Tibial artery (tissue), 4 donors: Measurements from ENCODE around the gene FAM131A.
A peak's percentile ranks its signal among the peaks of the same experiment; 100 is the strongest.
"Not testable (repeated sequence)": the region's sequence is repeated elsewhere in the genome, so short reads cannot be mapped to it uniquely, and the experiment has no call there.

ENCODE experiments used
- DNase-seq, 2 donors: peaks; one replicate each; pipeline ENCODE4 v3.0.0-alpha.2; 2019
- H3K27ac ChIP-seq, 2 donors: fragments of 200-600 bp; sonication (generic) in 1 of 2; 1 replicate in 1 of 2; 2 replicates in 1 of 2; pipeline ENCODE4 v1.5.1; 2018 to 2019; ENCODE audit warnings: mild to moderate bottlenecking in 1 of 2
- H3K27me3 ChIP-seq, 2 donors: fragments of 200-600 bp; sonication (generic) in 1 of 2; one replicate each; pipeline versions ENCODE4 v1.5.1 to v1.6.0; 2016 to 2019
- H3K36me3 ChIP-seq, 3 donors: fragments of 200-600 bp; sonication (generic) in 2 of 3; one replicate each; pipeline ENCODE4 v1.5.1; 2016 to 2019; ENCODE audit warnings: mild to moderate bottlenecking in 2 of 3
- H3K4me1 ChIP-seq, 4 donors: fragments of 200-600 bp; sonication (generic) in 2 of 4; 1 replicate in 3 of 4; 2 replicates in 1 of 4; pipeline ENCODE4 v1.5.1; 2016 to 2019
- H3K4me3 ChIP-seq, 2 donors: fragments of 200-600 bp; sonication (generic) in 1 of 2; 1 replicate in 1 of 2; 2 replicates in 1 of 2; pipeline ENCODE4 v1.5.1; 2018 to 2019; ENCODE audit warnings: mild to moderate bottlenecking in 2 of 2
- H3K9me3 ChIP-seq, 3 donors: fragments of 200-600 bp; sonication (generic) in 1 of 3; one replicate each; pipeline ENCODE4 v1.5.1; 2016 to 2019
- CTCF ChIP-seq, 2 experiments: fragments of 200-600 bp in 1 of 2; fragments of 450-650 bp in 1 of 2; IDR thresholded peaks; one replicate each; pipeline ENCODE4 v1.5.1; 2017 to 2019; ENCODE audit warnings: antibody characterized with exemption in 2 of 2, mild to moderate bottlenecking in 1 of 2, moderate library complexity in 1 of 2
- intact Hi-C: fragments of 100-400 bp; cut with DNase I; formaldehyde crosslinking; loops from one replicate; pipeline ENCODE4 v1.15.0; 2023; ENCODE audit warnings: low total_unique reads

Gene FAM131A

DNA sequence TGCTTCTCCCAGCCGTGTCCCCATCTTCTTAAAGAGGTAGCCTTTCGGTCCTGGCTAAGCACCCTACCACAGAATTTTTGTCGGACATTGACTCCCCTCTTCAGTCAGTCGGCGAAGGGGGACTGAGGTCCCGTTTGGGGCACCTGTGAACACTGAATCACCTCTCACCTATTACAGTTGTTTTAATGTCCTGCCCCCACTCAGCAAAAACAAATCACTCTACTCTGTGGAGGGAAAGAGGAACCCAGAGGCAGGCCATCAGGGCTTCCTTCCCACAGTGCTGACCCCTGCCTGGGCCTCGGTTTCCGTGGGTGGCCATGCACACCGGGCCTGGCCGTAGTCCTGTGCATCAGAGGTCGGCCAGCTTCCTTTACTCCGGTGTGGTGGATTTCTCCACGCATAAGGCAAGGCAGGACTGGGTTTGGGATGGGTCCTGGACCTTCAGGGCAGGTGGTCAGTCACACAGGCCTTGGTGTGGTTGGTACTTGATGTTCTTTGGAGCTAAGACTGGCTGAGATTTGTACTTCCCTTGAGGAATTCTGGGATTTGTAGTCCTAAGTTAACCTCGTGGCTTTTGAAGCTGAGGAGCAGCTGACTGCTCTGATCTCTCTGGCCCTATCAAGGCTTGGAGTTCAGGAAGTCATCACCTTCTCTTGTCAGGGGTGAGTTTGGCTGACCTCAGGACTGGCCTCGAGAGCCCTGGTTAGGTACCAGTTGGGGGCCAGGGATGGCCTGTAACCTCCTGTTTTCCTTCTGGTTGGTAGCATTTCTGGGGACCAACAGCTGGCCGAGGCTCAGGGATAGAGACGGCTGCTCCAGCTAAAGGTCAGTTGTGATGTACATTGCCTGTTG lies 627 bp upstream of the FAM131A start:
- H3K27me3 ChIP-seq, result no peaks in the 10 kb centered on the region
- DNase-seq, result peak; percentile 35 to 77
- peaks cover 0 to 39% (median 27%) of the 10 kb centered on the region in 4 donors for H3K4me1 ChIP-seq
- no peak for TF ChIP-seq CTCF (IDR thresholded peaks at IDR 0.05)
- H3K27ac ChIP-seq, result peak overlapping the region; percentile 97 to 98
- no peaks in the 10 kb centered on the region for H3K9me3 ChIP-seq
- peak overlapping the region; percentile 90 to 94 for H3K4me3 ChIP-seq
- intact Hi-C loops, result loop anchor here (1.0 to 2.0 kb wide), 2 partner anchors 21 to 26 kb away; no protein-coding TSS in a partner anchor
- H3K36me3 ChIP-seq, result peaks cover 29 to 42% (median 40%) of the 10 kb centered on the region in 3 donors

DNA sequence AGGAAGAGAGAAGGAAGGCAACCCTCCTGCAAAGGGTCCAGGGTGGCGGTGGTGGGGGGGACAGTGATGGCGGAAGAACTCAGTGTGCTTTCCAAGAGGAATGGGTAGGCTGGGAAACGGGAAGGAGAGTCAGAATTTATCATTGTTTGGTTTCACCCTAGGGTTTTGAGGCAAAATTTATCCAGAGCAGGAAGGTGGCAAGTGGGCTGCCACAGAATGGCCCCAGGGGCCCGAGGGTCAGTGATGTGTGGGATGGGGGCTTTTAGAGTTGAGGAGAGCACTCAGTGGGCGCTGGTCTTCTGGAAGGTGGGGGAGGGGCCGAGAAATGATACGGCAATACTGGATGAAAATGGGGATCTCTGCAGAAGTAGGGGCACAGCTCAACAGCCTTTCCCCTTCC lies 581 bp downstream of the FAM131A start:
- peaks cover 0 to 39% (median 27%) of the 10 kb centered on the region in 4 donors for H3K4me1 ChIP-seq
- intact Hi-C loops, result loop anchor here (2.0 kb wide), 2 partner anchors 25 to 39 kb away; partner anchors contain the start of gene PSMD2
- no peaks in the 10 kb centered on the region for H3K27me3 ChIP-seq
- H3K4me3 ChIP-seq, result peak overlapping the region; percentile 90 to 94
- H3K27ac ChIP-seq, result peak overlapping the region; percentile 97 to 98
- no peak for TF ChIP-seq CTCF (IDR thresholded peaks at IDR 0.05)
- DNase-seq, result no peak
- H3K36me3 ChIP-seq, result peaks cover 29 to 42% (median 40%) of the 10 kb centered on the region in 3 donors
- H3K9me3 ChIP-seq, result no peaks in the 10 kb centered on the region

DNA sequence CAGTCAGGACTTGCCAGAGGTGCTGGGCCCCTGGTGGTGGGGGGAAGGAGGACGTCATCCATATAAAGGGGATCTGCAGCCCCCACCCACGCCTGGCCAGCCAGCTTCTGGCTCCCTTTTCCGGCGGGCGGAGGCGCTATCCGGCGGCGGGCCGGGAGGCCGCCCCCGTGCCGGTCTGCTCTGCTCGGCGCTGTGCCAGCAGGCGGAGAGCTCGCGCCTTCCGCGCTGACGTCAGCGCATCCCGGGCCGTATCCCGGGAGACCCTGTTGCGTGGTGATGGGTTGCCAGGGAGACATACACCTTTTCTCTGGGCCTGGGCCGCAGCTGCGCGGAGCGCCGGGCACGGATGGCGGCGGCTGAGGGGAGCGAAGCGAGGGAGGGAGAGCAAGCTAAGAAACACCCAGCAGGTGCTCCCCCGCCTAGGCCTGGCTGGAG lies 1.1 kb downstream of the FAM131A start:
- intact Hi-C loops, result loop anchor here (2.0 kb wide), 1 partner anchor 40 kb away; the partner anchor contains the start of gene PSMD2
- Histone ChIP-seq H3K9me3 (no peaks in the 10 kb centered on the region), H3K27ac (peak overlapping the region; percentile 97 to 98), H3K36me3 (peaks cover 31 to 42% (median 40%) of the 10 kb centered on the region in 3 donors), H3K4me1 (peaks cover 0 to 39% (median 27%) of the 10 kb centered on the region in 4 donors), H3K27me3 (no peaks in the 10 kb centered on the region), H3K4me3 (peak overlapping the region; percentile 90 to 94)
- peak; percentile 83 to 96 for DNase-seq
- TF ChIP-seq CTCF (IDR thresholded peaks at IDR 0.05), result no peak

DNA sequence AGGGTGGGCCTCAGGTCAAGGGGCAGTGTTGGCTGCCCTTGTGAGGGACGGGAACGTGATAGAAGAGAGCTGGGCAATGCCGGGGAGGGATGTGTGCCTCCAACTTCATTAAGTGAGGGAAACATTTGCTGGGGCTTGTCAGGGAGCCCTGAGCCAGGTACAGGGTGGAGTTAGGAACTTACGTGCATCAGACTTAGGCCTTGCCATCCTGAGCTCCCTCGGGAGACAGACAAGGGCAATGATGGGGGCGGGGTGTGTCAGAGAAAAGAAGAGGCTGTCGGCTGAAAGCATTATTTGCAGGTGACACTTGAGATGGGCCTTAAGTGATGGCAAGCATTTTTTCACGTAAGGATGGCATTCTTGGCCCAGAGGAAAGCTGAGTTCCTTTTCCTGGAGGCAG lies 1.6 kb downstream of the FAM131A start:
- no peak for DNase-seq
- H3K4me1 ChIP-seq, result peaks cover 0 to 39% (median 27%) of the 10 kb centered on the region in 4 donors
- H3K4me3 ChIP-seq, result peak overlapping the region; percentile 90 to 94
- H3K27ac ChIP-seq, result peak overlapping the region; percentile 97 to 98
- H3K9me3 ChIP-seq, result no peaks in the 10 kb centered on the region
- peaks cover 34 to 41% (median 40%) of the 10 kb centered on the region in 3 donors for H3K36me3 ChIP-seq
- no peaks in the 10 kb centered on the region for H3K27me3 ChIP-seq
- intact Hi-C loops, result loop anchor here (2.0 kb wide), 1 partner anchor 40 kb away; the partner anchor contains the start of gene PSMD2
- TF ChIP-seq CTCF (IDR thresholded peaks at IDR 0.05), result no peak

DNA sequence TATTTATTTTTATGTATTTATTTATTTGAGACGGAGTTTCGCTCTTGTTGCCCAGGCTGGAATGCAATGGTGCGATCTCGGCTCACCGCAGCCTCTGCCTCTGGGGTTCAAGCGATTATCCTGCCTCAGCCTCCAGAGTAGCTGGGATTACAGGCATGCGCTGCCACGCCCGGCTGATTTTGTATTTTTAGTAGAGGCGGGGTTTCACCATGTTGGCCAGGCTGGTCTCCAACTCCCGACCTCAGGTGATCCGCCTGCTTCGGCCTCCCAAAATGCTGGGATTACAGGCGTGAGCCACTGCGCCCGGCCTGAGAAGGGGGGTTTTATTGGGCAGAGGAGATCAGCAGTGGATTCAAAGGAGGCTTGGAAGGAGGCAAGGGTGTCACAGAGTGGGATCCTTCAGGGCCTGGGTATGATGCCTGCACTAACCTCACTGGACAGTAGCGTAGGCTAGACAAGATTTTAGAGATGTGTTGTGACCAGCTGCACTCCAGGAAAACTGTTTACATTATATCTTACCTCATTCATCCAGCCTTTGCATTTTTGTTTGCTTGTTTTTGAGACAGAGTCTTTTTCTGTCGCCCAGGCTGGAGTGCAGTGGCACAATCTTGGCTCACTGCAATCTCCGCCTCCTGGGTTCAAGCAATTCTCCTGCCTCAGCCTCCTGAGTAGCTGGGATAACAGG lies 2.2 kb downstream of the FAM131A start:
- Histone ChIP-seq H3K4me1 (peaks cover 0 to 39% (median 27%) of the 10 kb centered on the region in 4 donors), H3K36me3 (peaks cover 36 to 42% (median 40%) of the 10 kb centered on the region in 3 donors), H3K27ac (peak overlapping the region; percentile 97 to 98)
- not testable (repeated sequence) for H3K27me3 ChIP-seq, H3K4me3 ChIP-seq, H3K9me3 ChIP-seq, DNase-seq
- intact Hi-C loops, result loop anchor here (2.0 kb wide), 1 partner anchor 41 kb away; the partner anchor contains the start of gene PSMD2
